GM23248 (cell line): ENCODE measurements around the gene DSC3. TPM values are rescaled to one million over a fixed set of nuclear protein-coding genes. Genes with fewer than 3 reads are reported as not detected.

Experiments used
- DNase-seq: peaks from one replicate; pipeline ENCODE4 v3.0.0-alpha.2; 2015
- H2AFZ ChIP-seq: fragments of 200-600 bp; sonication (generic); 2 replicates; pipeline ENCODE4 v1.6.1; 2016; ENCODE audit warnings: antibody characterized with exemption
- H3F3A ChIP-seq: fragments of 200-600 bp; sonication (generic); 2 replicates; pipeline ENCODE4 v1.6.1; 2016; ENCODE audit warnings: mild to moderate bottlenecking, antibody characterized with exemption, mixed run types; ENCODE audit not compliant: insufficient read depth
- H3K27ac ChIP-seq: fragments of 200-600 bp; sonication (generic); 2 replicates; pipeline ENCODE4 v1.5.1; 2016; ENCODE audit warnings: mild to moderate bottlenecking
- H3K27me3 ChIP-seq: fragments of 200-600 bp; sonication (generic); replicated peaks from 2 replicates; pipeline ENCODE4 v1.6.1; 2016; ENCODE audit warnings: mild to moderate bottlenecking; ENCODE audit not compliant: insufficient read depth
- H3K36me3 ChIP-seq: fragments of 200-600 bp; sonication (generic); 2 replicates; pipeline ENCODE4 v1.6.1; 2016; ENCODE audit warnings: low read depth, mild to moderate bottlenecking
- H3K4me1 ChIP-seq: fragments of 200-600 bp; sonication (generic); 2 replicates; pipeline ENCODE4 v1.6.1; 2016; ENCODE audit warnings: mild to moderate bottlenecking; ENCODE audit not compliant: insufficient read depth
- H3K4me2 ChIP-seq: fragments of 200-600 bp; sonication (generic); one replicate; pipeline ENCODE4 v1.6.1; 2016; ENCODE audit warnings: mild to moderate bottlenecking; ENCODE audit not compliant: unreplicated experiment
- H3K4me3 ChIP-seq: fragments of 200-600 bp; sonication (generic); 2 replicates; pipeline ENCODE4 v1.5.1; 2016; ENCODE audit warnings: mild to moderate bottlenecking
- H3K79me2 ChIP-seq: fragments of 200-600 bp; sonication (generic); 2 replicates; pipeline ENCODE4 v1.6.1; 2016; ENCODE audit warnings: mild to moderate bottlenecking; ENCODE audit not compliant: insufficient read depth
- H3K9ac ChIP-seq: fragments of 200-600 bp; sonication (generic); 2 replicates; pipeline ENCODE4 v1.6.1; 2016; ENCODE audit warnings: mild to moderate bottlenecking
- H3K9me2 ChIP-seq: fragments of 200-600 bp; sonication (generic); 2 replicates; pipeline ENCODE4 v1.6.1; 2016; ENCODE audit warnings: mixed run types, mild to moderate bottlenecking, moderate library complexity; ENCODE audit not compliant: insufficient read depth
- H3K9me3 ChIP-seq: fragments of 200-600 bp; sonication (generic); one replicate; pipeline ENCODE4 v1.6.1; 2017; ENCODE audit warnings: low read depth
- H4K20me1 ChIP-seq: fragments of 200-600 bp; sonication (generic); 2 replicates; pipeline ENCODE4 v1.6.0; 2016; ENCODE audit not compliant: insufficient read depth
- EZH2 ChIP-seq: fragments of 200-600 bp; sonication (generic); IDR thresholded peaks from 2 replicates; pipeline ENCODE4 v1.6.1; 2018; ENCODE audit warnings: antibody characterized with exemption, mild to moderate bottlenecking; ENCODE audit not compliant: insufficient read depth, poor library complexity, severe bottlenecking
- EZH2phosphoT487 ChIP-seq: fragments of 200-600 bp; sonication (generic); IDR thresholded peaks from 2 replicates; pipeline ENCODE4 v1.6.1; 2018; ENCODE audit warnings: antibody characterized with exemption, moderate library complexity, mild to moderate bottlenecking, low read depth; ENCODE audit not compliant: insufficient read depth
- WGBS, 2 experiments: methylation state at CpG; one replicate each; pipeline ENCODE4 v1.1.6; 2015 to 2017; ENCODE audit warnings: low lambda C conversion rate in 2 of 2, low coverage in 1 of 2; ENCODE audit errors: missing lambda C conversion rate in 2 of 2; 5-methylcytosine and 5-hydroxymethylcytosine counted together
- in situ Hi-C: fragments of 300-500 bp; cut with MboI; formaldehyde crosslinking; loops from 2 replicates; pipeline ENCODE4 v1.15.0; 2020
- polyA plus RNA-seq: library from polyadenylated mRNA; unstranded; fragments of >200 nt; fragmentation: Nextera tagmentation; extraction: Ambion mirVana; gene quantifications from 2 replicates; pipeline ENCODE4 v1.2.1, GENCODE V29; 2016
- total RNA-seq: library from RNA; depleted of rRNA; stranded (reverse); fragments of >200 nt; shearing (Covaris generic); gene quantifications from 2 replicates; pipeline ENCODE4 v1.2.3, GENCODE V29; 2014

DSC3 gene
- total and polyA plus RNA-seq, 2 experiments from 2014 or later, result not detected

- no peaks in the 10 kb centered on the region for H3K27me3 ChIP-seq
- H3K9me2 ChIP-seq, result no peaks in the 10 kb centered on the region
- H3K36me3 ChIP-seq, result no peaks in the 10 kb centered on the region
- no peaks in the 10 kb centered on the region for H3K79me2 ChIP-seq
- TF ChIP-seq EZH2, result no peak
- TF ChIP-seq EZH2phosphoT487, result no peak
- H3K4me1 ChIP-seq, result no peaks in the 10 kb centered on the region
- no peak overlapping the region for H3K4me2 ChIP-seq
- H3K4me3 ChIP-seq, result no peak overlapping the region
- in situ Hi-C loops, result loop anchor here (25.0 kb wide), 1 partner anchor 1082 kb away; no protein-coding TSS in a partner anchor
- no peaks in the 10 kb centered on the region for H4K20me1 ChIP-seq
- H3K9ac ChIP-seq, result no peak overlapping the region
- no peak overlapping the region for H3K27ac ChIP-seq
- H2AFZ ChIP-seq, result no peak overlapping the region
- no peak for DNase-seq
- no peaks in the 10 kb centered on the region for H3K9me3 ChIP-seq
- H3F3A ChIP-seq, result no peaks in the 10 kb centered on the region
- whole genome bisulfite sequencing, 2 experiments, result 41 to 48% methylated on average over 4 of the region's 4 CpGs
Observed at GRCh38 chr18:30969670-30970170, 72.8 kb downstream of the DSC3 start.

- 40 to 41% methylated on average over 4 of the region's 4 CpGs for WGBS, 2 experiments
- H4K20me1 ChIP-seq, result no peaks in the 10 kb centered on the region
- TF ChIP-seq EZH2, result no peak
- no peak for TF ChIP-seq EZH2phosphoT487
- H3K4me3 ChIP-seq, result no peak overlapping the region
- no peak overlapping the region for H3K4me2 ChIP-seq
- H3K27ac ChIP-seq, result no peak overlapping the region
- H3K9me2 ChIP-seq, result no peaks in the 10 kb centered on the region
- no peaks in the 10 kb centered on the region for H3K79me2 ChIP-seq
- no peaks in the 10 kb centered on the region for H3K4me1 ChIP-seq
- no peak overlapping the region for H2AFZ ChIP-seq
- H3K36me3 ChIP-seq, result no peaks in the 10 kb centered on the region
- H3K27me3 ChIP-seq, result no peaks in the 10 kb centered on the region
- DNase-seq, result no peak
- no peak overlapping the region for H3K9ac ChIP-seq
- H3F3A ChIP-seq, result no peaks in the 10 kb centered on the region
- H3K9me3 ChIP-seq, result no peaks in the 10 kb centered on the region
- in situ Hi-C loops, result loop anchor here (25.0 kb wide), 1 partner anchor 1080 kb away; no protein-coding TSS in a partner anchor
Observed at GRCh38 chr18:30967701-30968100, 74.8 kb downstream of the DSC3 start.

DNA sequence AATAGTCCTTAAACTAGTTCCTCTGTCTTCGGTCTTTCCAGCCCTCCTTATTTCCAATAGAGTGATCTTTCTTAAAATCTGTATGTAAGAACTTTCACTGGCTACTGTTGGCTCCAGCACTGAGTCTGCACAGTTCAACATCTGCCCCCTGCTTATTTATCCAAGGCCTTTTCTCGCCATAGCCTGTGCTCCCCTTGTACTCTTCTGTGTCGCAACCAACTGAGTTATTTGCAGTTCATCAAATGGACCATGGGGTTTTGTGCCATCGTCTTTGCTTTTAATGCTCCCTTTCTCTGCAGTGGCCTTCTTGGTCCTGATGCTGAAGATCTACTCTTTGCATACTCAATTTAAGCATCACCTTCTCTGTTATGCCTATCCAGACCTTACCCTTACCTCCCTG is 77.3 kb downstream of the DSC3 start:
- Histone ChIP-seq H3F3A (no peaks in the 10 kb centered on the region), H3K9ac (no peak overlapping the region), H2AFZ (no peak overlapping the region), H4K20me1 (no peaks in the 10 kb centered on the region), H3K4me1 (no peaks in the 10 kb centered on the region), H3K9me3 (no peaks in the 10 kb centered on the region), H3K36me3 (no peaks in the 10 kb centered on the region), H3K4me3 (no peak overlapping the region), H3K79me2 (no peaks in the 10 kb centered on the region), H3K27me3 (no peaks in the 10 kb centered on the region), H3K27ac (no peak overlapping the region), H3K9me2 (no peaks in the 10 kb centered on the region), H3K4me2 (no peak overlapping the region)
- in situ Hi-C loops, result loop anchor here (25.0 kb wide), 1 partner anchor 1078 kb away; no protein-coding TSS in a partner anchor
- DNase-seq, result no peak
- 34 to 50% methylated on average over 4 of the region's 4 CpGs for WGBS, 2 experiments
- TF ChIP-seq EZH2phosphoT487 (no peak), EZH2 (no peak)

GRCh38 chr18:30960661-30961060 is 81.9 kb downstream of the DSC3 start:
- WGBS, 2 experiments, result 47 to 56% methylated on average over 6 of the region's 6 CpGs
- TF ChIP-seq EZH2phosphoT487, result no peak
- no peak for TF ChIP-seq EZH2

More at GRCh38 chr18:30960661-30961060, 81.9 kb downstream of the DSC3 start:
- Histone ChIP-seq H3K36me3 (no peaks in the 10 kb centered on the region), H3K4me3 (no peak overlapping the region), H3K9ac (no peak overlapping the region), H3K9me2 (no peaks in the 10 kb centered on the region), H3K27ac (no peak overlapping the region), H3K4me1 (no peaks in the 10 kb centered on the region), H3K79me2 (no peaks in the 10 kb centered on the region), H2AFZ (no peak overlapping the region), H4K20me1 (no peaks in the 10 kb centered on the region), H3K27me3 (no peaks in the 10 kb centered on the region), H3K9me3 (no peaks in the 10 kb centered on the region), H3F3A (no peaks in the 10 kb centered on the region), H3K4me2 (no peak overlapping the region)
- in situ Hi-C loops, result loop anchor here (25.0 kb wide), 1 partner anchor 1073 kb away; no protein-coding TSS in a partner anchor
- no peak for DNase-seq
